GM12878 (cell line): ENCODE results near the gene SGMS1. TPM values are rescaled to one million over a fixed set of nuclear protein-coding genes. Genes with fewer than 3 reads are reported as not detected.

Experiments
- ATAC-seq: fragments of 200-7000 bp; cut with Tn5 transposase; 3 replicates; pipeline ENCODE4 v1.9.1; 2020; ENCODE audit warnings: mild to moderate bottlenecking, moderate library complexity
- BruUV-seq: library from RNA; stranded (reverse); fragments of 400-500 nt; replicated peaks from 2 replicates; lab custom pipeline; 2021; lab: Mats Ljungman, UMichigan
- CTCF ChIA-PET: fragments of 300-600 bp; sonication (Branson Sonifier 250); formaldehyde crosslinking; extraction: SDS; loops from one replicate; lab custom pipeline; 2021; ENCODE audit warnings: inconsistent platforms; lab: Yijun Ruan, JAX
- POLR2A ChIA-PET: fragments of 350-600 bp; formaldehyde crosslinking; extraction: SDS; loops from one replicate; lab custom pipeline; 2021; ENCODE audit warnings: inconsistent platforms; lab: Charles Lee
- RAD21 ChIA-PET: fragments of 300-600 bp; sonication (Branson Sonifier 250); formaldehyde crosslinking; loops from one replicate; lab custom pipeline; 2023; ENCODE audit warnings: antibody characterized with exemption; ENCODE audit not compliant: unreplicated experiment; lab: Charles Lee
- SMC1A ChIA-PET: fragments of 300-600 bp; sonication (Branson Sonifier 250); formaldehyde crosslinking; loops from one replicate; lab custom pipeline; 2023; ENCODE audit not compliant: unreplicated experiment, uncharacterized antibody; lab: Charles Lee
- DNase-seq: peaks from one replicate; pipeline ENCODE4 v3.0.0-alpha.2; 2011; ENCODE audit warnings: low read depth, low spot score
- FAIRE-seq: peaks from 3 replicates; lab custom pipeline; 2011; peaks lifted over from hg19 to GRCh38; lab: Jason Lieb, UNC
- H2AFZ ChIP-seq: 2 replicates; pipeline ENCODE4 v1.6.0; 2011; ENCODE audit warnings: low read depth, low read length, control low read depth; ENCODE audit not compliant: control insufficient read depth
- H3K27ac ChIP-seq: 2 replicates; pipeline ENCODE4 v1.5.1; 2011; ENCODE audit warnings: control low read depth; ENCODE audit not compliant: control insufficient read depth, insufficient read depth
- H3K27me3 ChIP-seq, 2 experiments: replicated peaks in 1 of 2; 2 replicates each; pipeline versions ENCODE4 v1.6.0 to v1.6.1; 2011; ENCODE audit warnings: low read length in 1 of 2; ENCODE audit not compliant: control insufficient read depth in 2 of 2, insufficient read depth in 2 of 2
- H3K36me3 ChIP-seq, 2 experiments: 2 replicates each; pipeline ENCODE4 v1.5.1; 2011; ENCODE audit warnings: low read length in 1 of 2; ENCODE audit not compliant: control insufficient read depth in 2 of 2, insufficient read depth in 2 of 2
- H3K4me1 ChIP-seq: 2 replicates; pipeline ENCODE4 v1.6.1; 2011; ENCODE audit warnings: mild to moderate bottlenecking, low read length, moderate library complexity, mixed read lengths; ENCODE audit not compliant: control insufficient read depth, insufficient read depth
- H3K4me2 ChIP-seq: 2 replicates; pipeline ENCODE4 v1.6.0; 2011; ENCODE audit warnings: control low read depth; ENCODE audit not compliant: control insufficient read depth, insufficient read depth
- H3K4me3 ChIP-seq: fragments of 200-600 bp; sonication (generic); 2 replicates; pipeline ENCODE4 v1.5.1; 2016
- H3K79me2 ChIP-seq: 2 replicates; pipeline ENCODE4 v1.6.0; 2011; ENCODE audit warnings: low read length; ENCODE audit not compliant: control insufficient read depth, insufficient read depth
- H3K9ac ChIP-seq: 2 replicates; pipeline ENCODE4 v1.8.0; 2011; ENCODE audit warnings: low read length, control low read depth, mixed read lengths; ENCODE audit not compliant: control insufficient read depth, insufficient read depth
- H3K9me3 ChIP-seq: replicated peaks from 3 replicates; pipeline ENCODE4 v1.5.1; 2011; ENCODE audit warnings: mild to moderate bottlenecking, low read length; ENCODE audit not compliant: control insufficient read depth, insufficient read depth
- H4K20me1 ChIP-seq: 2 replicates; pipeline ENCODE4 v1.6.0; 2011; ENCODE audit not compliant: control insufficient read depth, insufficient read depth
- BCL3 ChIP-seq: IDR thresholded peaks from 2 replicates; pipeline ENCODE4 v1.6.1; 2011; ENCODE audit warnings: borderline replicate concordance, low read depth, mild to moderate bottlenecking, moderate library complexity, low read length; ENCODE audit not compliant: insufficient read depth, poor library complexity, severe bottlenecking
- CHD1 ChIP-seq: IDR thresholded peaks from 2 replicates; pipeline ENCODE4 v1.6.1; 2012; ENCODE audit warnings: low read depth, low read length, improper control_type of control experiment
- EP300 ChIP-seq, 2 experiments: fragments of 150-350 bp in 1 of 2; IDR thresholded peaks; 2 replicates each; pipeline ENCODE4 v1.6.1; 2011 to 2012; ENCODE audit warnings: low read depth in 2 of 2, low read length in 2 of 2, borderline replicate concordance in 1 of 2, improper control_type of control experiment in 1 of 2, inconsistent platforms in 1 of 2; ENCODE audit not compliant: control insufficient read depth in 1 of 2
- ESRRA ChIP-seq: IDR thresholded peaks from 2 replicates; pipeline ENCODE4 v1.6.1; 2012; ENCODE audit warnings: mild to moderate bottlenecking, low read length, improper control_type of control experiment
- RAD21 ChIP-seq: IDR thresholded peaks from 2 replicates; pipeline ENCODE4 v1.6.1; 2011; ENCODE audit warnings: mild to moderate bottlenecking, low read depth, low read length, moderate library complexity; ENCODE audit not compliant: insufficient read depth
- STAT1 ChIP-seq: fragments of 450-650 bp; conservative IDR thresholded peaks from 2 replicates; pipeline ENCODE4 v1.6.1; 2014; ENCODE audit warnings: antibody characterized with exemption, mild to moderate bottlenecking
- USF2 ChIP-seq: IDR thresholded peaks from 2 replicates; pipeline ENCODE4 v1.6.1; 2011; ENCODE audit warnings: low read depth, low read length, improper control_type of control experiment, borderline replicate concordance
- YY1 ChIP-seq: IDR thresholded peaks from 2 replicates; pipeline ENCODE4 v1.6.1; 2011; ENCODE audit warnings: low read depth, mild to moderate bottlenecking, low read length
- WGBS: methylation state at CpG from one replicate; pipeline ENCODE4 v1.1.6; 2016; ENCODE audit warnings: low lambda C conversion rate; ENCODE audit not compliant: insufficient replicate concordance, insufficient coverage; ENCODE audit errors: missing lambda C conversion rate; 5-methylcytosine and 5-hydroxymethylcytosine counted together
- in situ Hi-C: fragments of 300-500 bp; cut with MboI; formaldehyde crosslinking; loops from 9 replicates; pipeline ENCODE4 v1.14.3; 2018; ENCODE audit warnings: mixed read lengths
- intact Hi-C: fragments of 100-400 bp; cut with micrococcal nuclease; formaldehyde crosslinking; loops from one replicate; pipeline ENCODE4 v1.14.2; 2022; ENCODE audit not compliant: unreplicated experiment
- polyA plus RNA-seq, 11 experiments: library from polyadenylated mRNA; depleted of rRNA in 4 of 11; unstranded in 6 of 11; stranded (reverse) in 5 of 11; fragments of >200 nt; fragmentation: Nextera tagmentation in 4 of 11; fragmentation: Illumina TruSeq in 1 of 11; extraction: Ambion mirVana in 4 of 11; extraction: Trizol in 1 of 11; gene quantifications; 1 replicate in 1 of 11; 2 replicates in 10 of 11; pipeline versions ENCODE4 v1.2.1 to v1.2.3, GENCODE V29; 2011 to 2016; ENCODE audit warnings: inconsistent platforms in 2 of 11, missing spikeins in 2 of 11, low read depth in 1 of 11
- total RNA-seq, 4 experiments: library from RNA; depleted of rRNA in 3 of 4; stranded (reverse); fragments of >200 nt in 3 of 4; fragmentation: Illumina TruSeq in 1 of 4; extraction: Trizol in 1 of 4; gene quantifications; 2 replicates each; pipeline versions ENCODE4 v1.2.1 to v1.2.3, GENCODE V29; 2013 to 2021
- TF ChIP-seq, protein P1 (sequence below): fragments of 150-350 bp; IDR thresholded peaks from 2 replicates; pipeline ENCODE4 v1.6.1; 2014; ENCODE audit warnings: mild to moderate bottlenecking, low read depth, low read length

The SGMS1 gene
- total and polyA plus RNA-seq, 10 of the 15 experiments (the other 5 are each of a cell fraction or from before 2014, with no cell fraction given), result 1.4 to 14.5 (median 4.9) TPM

DNA sequence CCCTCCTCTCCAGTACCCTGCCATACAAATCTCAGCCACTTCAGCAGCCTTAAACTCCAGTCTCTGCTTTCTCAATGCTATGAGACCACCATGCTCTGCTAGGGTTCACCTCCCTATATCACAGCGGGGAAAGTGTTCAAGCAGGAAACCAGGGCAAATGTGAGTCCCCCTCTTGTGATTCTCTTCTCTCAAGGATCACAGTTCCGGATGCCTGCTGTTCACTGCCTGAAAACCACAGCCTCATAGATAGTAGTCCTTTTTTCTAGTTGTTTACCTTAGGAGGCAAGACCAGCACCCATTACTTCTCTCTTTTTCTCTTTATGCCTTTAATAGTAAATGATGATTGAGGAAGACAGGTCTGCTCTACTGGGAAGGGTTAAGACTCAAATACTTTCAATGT, 100.8 kb downstream of the SGMS1 start:
- 97% methylated on average over 2 of the region's 2 CpGs for WGBS
- H3K4me3 ChIP-seq, result no peak overlapping the region
- no peaks in the 10 kb centered on the region for H3K9me3 ChIP-seq
- intact Hi-C loops (no loop called here), in situ Hi-C loops (no loop called here)
- ATAC-seq (no peak), DNase-seq (no peak), FAIRE-seq (no peak)
- no peaks in the 10 kb centered on the region for H3K36me3 ChIP-seq
- H3K79me2 ChIP-seq, result no peaks in the 10 kb centered on the region
- RAD21 ChIA-PET, result no interaction called here
- H3K9ac ChIP-seq, result no peak overlapping the region
- SMC1A ChIA-PET, result interaction anchor here (1.2 to 2.5 kb wide), 3 partner anchors 10 to 99 kb away, joined by 3 to 10 read pairs (median 3); no protein-coding TSS in a partner anchor
- CTCF ChIA-PET, result interaction anchor here (2.4 kb wide), 1 partner anchor 10 kb away, joined by 12 read pairs; no protein-coding TSS in a partner anchor
- H3K27ac ChIP-seq, result no peak overlapping the region
- H3K27me3 ChIP-seq, result no peaks in the 10 kb centered on the region
- no TSS peak for BruUV-seq
- H2AFZ ChIP-seq, result no peak overlapping the region
- H4K20me1 ChIP-seq, result no peaks in the 10 kb centered on the region
- no peak overlapping the region for H3K4me2 ChIP-seq
- TF ChIP-seq ESRRA (no peak), RAD21 (no peak), YY1 (no peak)
- TF ChIP-seq, protein P1, sequence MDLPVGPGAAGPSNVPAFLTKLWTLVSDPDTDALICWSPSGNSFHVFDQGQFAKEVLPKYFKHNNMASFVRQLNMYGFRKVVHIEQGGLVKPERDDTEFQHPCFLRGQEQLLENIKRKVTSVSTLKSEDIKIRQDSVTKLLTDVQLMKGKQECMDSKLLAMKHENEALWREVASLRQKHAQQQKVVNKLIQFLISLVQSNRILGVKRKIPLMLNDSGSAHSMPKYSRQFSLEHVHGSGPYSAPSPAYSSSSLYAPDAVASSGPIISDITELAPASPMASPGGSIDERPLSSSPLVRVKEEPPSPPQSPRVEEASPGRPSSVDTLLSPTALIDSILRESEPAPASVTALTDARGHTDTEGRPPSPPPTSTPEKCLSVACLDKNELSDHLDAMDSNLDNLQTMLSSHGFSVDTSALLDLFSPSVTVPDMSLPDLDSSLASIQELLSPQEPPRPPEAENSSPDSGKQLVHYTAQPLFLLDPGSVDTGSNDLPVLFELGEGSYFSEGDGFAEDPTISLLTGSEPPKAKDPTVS, result no peak
- no peaks in the 10 kb centered on the region for H3K4me1 ChIP-seq
- POLR2A ChIA-PET, result no interaction called here

- BruUV-seq, result no TSS peak
- WGBS, result 99% methylated on average over 3 of the region's 3 CpGs
- H3K4me1 ChIP-seq, result no peaks in the 10 kb centered on the region
- CTCF ChIA-PET, result no interaction called here
- H3K79me2 ChIP-seq, result no peaks in the 10 kb centered on the region
- H3K27ac ChIP-seq, result no peak overlapping the region
- no peak overlapping the region for H3K9ac ChIP-seq
- no peak for DNase-seq
- no peaks in the 10 kb centered on the region; a peak in 1 of 4 replicates for H3K36me3 ChIP-seq
- SMC1A ChIA-PET, result interaction anchor here (0.9 to 1.5 kb wide), 3 partner anchors 16 to 68 kb away, joined by 3 to 6 read pairs (median 4); no protein-coding TSS in a partner anchor
- H3K9me3 ChIP-seq, result no peaks in the 10 kb centered on the region
- RAD21 ChIA-PET, result no interaction called here
- no peak overlapping the region for H2AFZ ChIP-seq
- POLR2A ChIA-PET, result no interaction called here
- H3K4me3 ChIP-seq, result no peak overlapping the region
- intact Hi-C loops, result no loop called here
- no peaks in the 10 kb centered on the region for H4K20me1 ChIP-seq
- in situ Hi-C loops, result no loop called here
- no peak for ATAC-seq
- TF ChIP-seq CHD1 (no peak), EP300 (IDR thresholded peaks at IDR 0.05; ENCODE audit: borderline replicate concordance in 1 of 2, control insufficient read depth in 1 of 2, low read depth in 2 of 2, low read length in 2 of 2) (no peak), BCL3 (no peak), USF2 (no peak), STAT1 (no peak)
- TF ChIP-seq, all 136 proteins: peak for 0
- Histone ChIP-seq H3K27me3 (no peaks in the 10 kb centered on the region), H3K4me2 (no peak overlapping the region)
- no peak for FAIRE-seq
Measured at GRCh38 chr10:50520115-50520514, 103.6 kb downstream of the SGMS1 start.
